CD14-positive monocyte (primary cell): ENCODE measurements around the gene SCP2. TPM values are rescaled to one million over a fixed set of nuclear protein-coding genes. Genes with fewer than 3 reads are reported as not detected.

Experiments
- DNase-seq, 3 donors: peaks; one replicate each; pipeline ENCODE4 v3.0.0-alpha.2; 2011 to 2022
- H2AFZ ChIP-seq: 2 replicates; pipeline ENCODE4 v1.6.0; 2012; ENCODE audit warnings: mild to moderate bottlenecking, low read depth, low read length, inconsistent platforms; ENCODE audit not compliant: insufficient read depth, poor library complexity, severe bottlenecking
- H3K27ac ChIP-seq, 2 donors: 1 replicate in 1 of 2; 2 replicates in 1 of 2; pipeline ENCODE4 v1.5.1; 2012 to 2013; ENCODE audit warnings: low read length in 2 of 2, control low read depth in 1 of 2, inconsistent platforms in 1 of 2, low read depth in 1 of 2, mild to moderate bottlenecking in 1 of 2
- H3K27me3 ChIP-seq, 2 donors: one replicate each; pipeline versions ENCODE4 v1.6.0 to v1.6.1; 2011 to 2013; ENCODE audit warnings: low read length in 2 of 2; ENCODE audit not compliant: control insufficient read depth in 2 of 2, insufficient read depth in 2 of 2
- H3K36me3 ChIP-seq, 2 donors: replicated peaks in 1 of 2; 1 replicate in 1 of 2; 2 replicates in 1 of 2; pipeline versions ENCODE4 v1.5.1 to v1.6.1; 2012 to 2013; ENCODE audit warnings: low read length in 2 of 2, control low read depth in 1 of 2, inconsistent platforms in 1 of 2, mild to moderate bottlenecking in 1 of 2; ENCODE audit not compliant: insufficient read depth in 2 of 2, control insufficient read depth in 1 of 2
- H3K4me1 ChIP-seq, 2 donors: 1 replicate in 1 of 2; 2 replicates in 1 of 2; pipeline versions ENCODE4 v1.5.1 to v1.6.1; 2012 to 2013; ENCODE audit warnings: low read length in 2 of 2, control low read depth in 1 of 2, inconsistent platforms in 1 of 2, mild to moderate bottlenecking in 1 of 2, moderate library complexity in 1 of 2; ENCODE audit not compliant: insufficient read depth in 2 of 2, control insufficient read depth in 1 of 2
- H3K4me2 ChIP-seq: replicated peaks from 2 replicates; pipeline ENCODE3; 2012; ENCODE audit warnings: low read length, moderate library complexity, mild to moderate bottlenecking; ENCODE audit not compliant: poor library complexity, severe bottlenecking; ENCODE audit errors: extremely low read depth
- H3K4me3 ChIP-seq, 3 experiments: fragments of 200-600 bp in 1 of 3; sonication (generic) in 1 of 3; replicated peaks in 1 of 3; 1 replicate in 2 of 3; 2 replicates in 1 of 3; pipeline ENCODE4 v1.5.1; 2011 to 2013; ENCODE audit warnings: low read length in 3 of 3, mild to moderate bottlenecking in 3 of 3, control low read depth in 2 of 3, low read depth in 2 of 3, inconsistent platforms in 1 of 3, moderate library complexity in 1 of 3
- H3K79me2 ChIP-seq: 2 replicates; pipeline ENCODE4 v1.6.0; 2012; ENCODE audit warnings: mild to moderate bottlenecking, control low read depth, inconsistent platforms, low read length, moderate library complexity; ENCODE audit not compliant: insufficient read depth
- H3K9ac ChIP-seq: 2 replicates; pipeline ENCODE4 v1.6.0; 2017; ENCODE audit warnings: low read length, mild to moderate bottlenecking; ENCODE audit not compliant: insufficient read depth, poor library complexity, severe bottlenecking
- H3K9me3 ChIP-seq, 2 donors: replicated peaks in 1 of 2; 1 replicate in 1 of 2; 2 replicates in 1 of 2; pipeline versions ENCODE4 v1.5.1 to v1.6.1; 2012 to 2013; ENCODE audit warnings: low read length in 2 of 2, control low read depth in 1 of 2; ENCODE audit not compliant: control insufficient read depth in 1 of 2, insufficient read depth in 1 of 2
- H4K20me1 ChIP-seq: 2 replicates; pipeline ENCODE4 v1.6.0; 2012; ENCODE audit warnings: mild to moderate bottlenecking, low read length, control low read depth, moderate library complexity; ENCODE audit not compliant: insufficient read depth
- H3K27ac Mint-ChIP-seq, 7 donors: one replicate each; pipeline ENCODE4 v1.8.0; 2020; ENCODE audit warnings: mild to moderate bottlenecking in 7 of 7, mixed read lengths in 7 of 7, moderate library complexity in 6 of 7, inconsistent platforms in 2 of 7
- H3K27me3 Mint-ChIP-seq, 3 donors: one replicate each; pipeline ENCODE4 v1.8.0; 2021 to 2022; ENCODE audit warnings: low read depth in 3 of 3, mild to moderate bottlenecking in 3 of 3, mixed read lengths in 3 of 3, moderate library complexity in 3 of 3, inconsistent platforms in 1 of 3
- H3K36me3 Mint-ChIP-seq, 2 donors: one replicate each; pipeline ENCODE4 v1.8.0; 2020; ENCODE audit warnings: mixed read lengths in 2 of 2, inconsistent platforms in 1 of 2, mild to moderate bottlenecking in 1 of 2
- H3K4me1 Mint-ChIP-seq: one replicate; pipeline ENCODE4 v1.8.0; 2020; ENCODE audit warnings: mild to moderate bottlenecking, mixed read lengths
- H3K4me3 Mint-ChIP-seq, 2 donors: one replicate each; pipeline ENCODE4 v1.8.0; 2020; ENCODE audit warnings: mild to moderate bottlenecking in 2 of 2, mixed read lengths in 2 of 2, moderate library complexity in 1 of 2
- H3K9me3 Mint-ChIP-seq, 7 donors: one replicate each; pipeline ENCODE4 v1.8.0; 2020 to 2022; ENCODE audit warnings: mixed read lengths in 7 of 7, mild to moderate bottlenecking in 6 of 7, moderate library complexity in 6 of 7, inconsistent platforms in 2 of 7
- CTCF ChIP-seq: fragments of 200-600 bp; IDR thresholded peaks from one replicate; pipeline ENCODE4 v1.8.0; 2022; ENCODE audit warnings: antibody characterized with exemption, mild to moderate bottlenecking
- WGBS: methylation state at CpG from one replicate; pipeline ENCODE4 v1.1.5; 2013; ENCODE audit warnings: missing lambda C conversion rate; ENCODE audit not compliant: insufficient coverage; 5-methylcytosine and 5-hydroxymethylcytosine counted together
- intact Hi-C, 2 donors: fragments of 100-400 bp; cut with micrococcal nuclease; formaldehyde crosslinking; loops; one replicate each; pipeline versions ENCODE4 v1.15.0 to v1.15.1; 2023
- polyA plus RNA-seq, 3 donors: library from polyadenylated mRNA; depleted of rRNA in 1 of 3; unstranded in 2 of 3; stranded (reverse) in 1 of 3; fragments of 300-500 nt in 2 of 3; fragments of >200 nt in 1 of 3; fragmentation: Illumina TruSeq in 2 of 3; gene quantifications; 1 replicate in 2 of 3; 2 replicates in 1 of 3; pipeline ENCODE4 v1.2.3, GENCODE V29; 2012 to 2021

Gene SCP2
- polyA plus RNA-seq, 3 donors = 56.3 to 197 (median 156) TPM

- no peak overlapping the region for H3K4me3 Mint-ChIP-seq
- 89% methylated on average over 14 of the region's 17 CpGs for WGBS
These were observed 156.8 kb downstream of the SCP2 start for GRCh38 chr1:53083636-53084588.

GRCh38 chr1:53084589-53084971 is 157.5 kb downstream of the SCP2 start:
- H3K9me3 ChIP-seq = no peaks in the 10 kb centered on the region
- no peaks in the 10 kb centered on the region for H3K4me1 ChIP-seq
- Mint-ChIP-seq H3K27ac (no peak overlapping the region), H3K4me1 (no peaks in the 10 kb centered on the region), H3K36me3 (no peaks in the 10 kb centered on the region), H3K27me3 (peaks cover 0 to 7% (median 3%) of the 10 kb centered on the region in 3 donors), H3K4me3 (no peak overlapping the region), H3K9me3 (no peaks in the 10 kb centered on the region)
- DNase-seq = no peak
- H4K20me1 ChIP-seq = no peaks in the 10 kb centered on the region
- H3K27ac ChIP-seq = no peak overlapping the region
- H3K4me2 ChIP-seq = no peak overlapping the region
- no peaks in the 10 kb centered on the region for H3K27me3 ChIP-seq
- no peak overlapping the region for H3K9ac ChIP-seq
- no peak for TF ChIP-seq CTCF
- no peaks in the 10 kb centered on the region for H3K79me2 ChIP-seq
- 90% methylated on average over 8 of the region's 8 CpGs for WGBS
- H2AFZ ChIP-seq = no peak overlapping the region
- H3K4me3 ChIP-seq = no peak overlapping the region
- intact Hi-C loops = no loop called here
- H3K36me3 ChIP-seq = no peaks in the 10 kb centered on the region

More at GRCh38 chr1:53083636-53084588, 156.8 kb downstream of the SCP2 start:
- Histone ChIP-seq H3K4me2 (no peak overlapping the region), H3K27ac (no peak overlapping the region), H3K9ac (no peak overlapping the region), H3K4me1 (no peaks in the 10 kb centered on the region), H2AFZ (no peak overlapping the region), H3K79me2 (no peaks in the 10 kb centered on the region), H3K4me3 (no peak overlapping the region), H3K27me3 (no peaks in the 10 kb centered on the region), H3K36me3 (no peaks in the 10 kb centered on the region), H3K9me3 (no peaks in the 10 kb centered on the region), H4K20me1 (no peaks in the 10 kb centered on the region)
- Mint-ChIP-seq H3K36me3 (no peaks in the 10 kb centered on the region), H3K4me1 (no peaks in the 10 kb centered on the region), H3K9me3 (no peaks in the 10 kb centered on the region), H3K27me3 (peaks cover 0 to 7% (median 2%) of the 10 kb centered on the region in 3 donors), H3K27ac (peak overlapping the region in 2 of 7 donors; percentile 52 to 54)
- intact Hi-C loops = no loop called here
- no peak for TF ChIP-seq CTCF
- DNase-seq = no peak
